ENCODE data around the gene FBXO40. TPM values are rescaled to one million over a fixed set of nuclear protein-coding genes. Genes with fewer than 3 reads are reported as not detected.

FBXO40 gene
- total RNA-seq, 1 experiment from 2014 or later: not detected

DNA sequence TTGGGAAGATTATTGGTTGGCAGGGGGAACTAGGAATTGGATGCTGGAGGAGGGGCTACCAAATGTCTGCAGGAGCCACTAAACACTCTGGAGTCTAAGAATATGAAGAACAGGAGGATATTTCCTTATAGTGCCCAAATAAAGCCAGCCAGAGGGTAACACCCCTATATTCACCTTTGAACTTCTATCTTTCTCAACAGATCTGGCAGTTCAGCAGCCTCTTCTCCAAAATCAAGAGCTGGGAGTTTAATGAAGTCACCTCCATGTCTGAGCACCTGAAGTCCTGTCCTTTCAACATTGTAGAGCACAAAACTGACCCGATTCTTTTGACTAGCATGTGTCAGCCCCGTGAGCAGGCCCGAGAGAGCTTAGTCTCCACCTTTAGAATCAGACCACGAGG, 33.3 kb downstream of the FBXO40 start:
- Histone ChIP-seq H3K27me3 (ENCODE audit: low read length) (peaks cover 15% of the 10 kb centered on the region; the same call in 1 of the 2 replicates), H3K4me1 (ENCODE audit: insufficient read depth, low read length) (no peaks in the 10 kb centered on the region), H3K9me3 (ENCODE audit: low read length) (no peaks in the 10 kb centered on the region), H3K36me3 (ENCODE audit: low read depth, low read length) (no peaks in the 10 kb centered on the region), H4K20me1 (ENCODE audit: low read length) (no peaks in the 10 kb centered on the region), H3K4me3 (ENCODE audit: low read length) (no peak overlapping the region), H3K9ac (ENCODE audit: low read length) (no peak overlapping the region), H3K27ac (ENCODE audit: low read length) (no peak overlapping the region), H3K9me2 (replicated peaks; ENCODE audit: low read length) (no peaks in the 10 kb centered on the region), H2AFZ (ENCODE audit: low read length) (no peak overlapping the region), H3F3A (ENCODE audit: low read length, unreplicated experiment) (no peaks in the 10 kb centered on the region), H3K4me2 (ENCODE audit: low read length) (no peak overlapping the region), H3K79me2 (ENCODE audit: low read length) (no peaks in the 10 kb centered on the region)
- DNase-seq (no peak), ATAC-seq (no peak)
- intact Hi-C loops (cut with micrococcal nuclease): no loop called here
- CTCF ChIA-PET: no interaction called here
- BruUV-seq (replicated peaks): no TSS peak
- no peak for TF ChIP-seq EZH2 (IDR thresholded peaks at IDR 0.05; ENCODE audit: low read length, unreplicated experiment)
- no peak for TF ChIP-seq EZH2phosphoT487 (IDR thresholded peaks at IDR 0.05; ENCODE audit: borderline replicate concordance, low read length)
- no peak for TF ChIP-seq CTCF (conservative IDR thresholded peaks at IDR 0.05; ENCODE audit: low read depth, low read length)
- POLR2A ChIA-PET (ENCODE audit: unreplicated experiment): no interaction called here

DNA sequence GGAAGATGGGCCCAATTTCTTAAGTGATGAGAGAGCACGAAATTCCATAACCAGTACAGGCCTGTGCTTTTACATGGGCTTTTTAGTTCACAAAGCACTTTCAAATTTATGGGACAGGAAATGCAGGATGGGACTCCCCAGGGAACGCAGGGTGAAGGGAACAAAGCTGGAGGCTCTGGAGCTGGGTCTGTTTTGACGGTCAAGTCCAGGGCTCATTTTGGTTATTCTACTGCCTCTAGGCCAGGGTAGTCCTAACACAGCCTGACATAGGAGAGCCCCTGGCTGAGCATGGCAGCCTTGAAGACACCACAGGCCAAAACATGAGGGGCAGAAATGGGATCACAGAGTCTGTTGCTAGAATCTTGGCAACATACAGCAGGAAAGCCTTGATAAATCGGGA, 34.0 kb downstream of the FBXO40 start:
- Histone ChIP-seq H3K4me3 (ENCODE audit: low read length) (no peak overlapping the region), H4K20me1 (ENCODE audit: low read length) (no peaks in the 10 kb centered on the region), H3K36me3 (ENCODE audit: low read depth, low read length) (no peaks in the 10 kb centered on the region), H3K79me2 (ENCODE audit: low read length) (no peaks in the 10 kb centered on the region), H3K4me1 (ENCODE audit: insufficient read depth, low read length) (no peaks in the 10 kb centered on the region), H3K4me2 (ENCODE audit: low read length) (no peak overlapping the region), H3K9me2 (replicated peaks; ENCODE audit: low read length) (no peaks in the 10 kb centered on the region), H3K27ac (ENCODE audit: low read length) (no peak overlapping the region), H3K9me3 (ENCODE audit: low read length) (no peaks in the 10 kb centered on the region), H3F3A (ENCODE audit: low read length, unreplicated experiment) (no peaks in the 10 kb centered on the region), H2AFZ (ENCODE audit: low read length) (no peak overlapping the region), H3K27me3 (ENCODE audit: low read length) (peaks cover 8% of the 10 kb centered on the region; the same call in 1 of the 2 replicates), H3K9ac (ENCODE audit: low read length) (no peak overlapping the region)
- ChIA-PET POLR2A (ENCODE audit: unreplicated experiment) (no interaction called here), CTCF (no interaction called here)
- DNase-seq (no peak), ATAC-seq (no peak)
- TF ChIP-seq EZH2phosphoT487 (IDR thresholded peaks at IDR 0.05; ENCODE audit: borderline replicate concordance, low read length): no peak
- no peak for TF ChIP-seq EZH2 (IDR thresholded peaks at IDR 0.05; ENCODE audit: low read length, unreplicated experiment)
- no peak for TF ChIP-seq CTCF (conservative IDR thresholded peaks at IDR 0.05; ENCODE audit: low read depth, low read length)
- intact Hi-C loops (cut with micrococcal nuclease): no loop called here
- no TSS peak for BruUV-seq (replicated peaks)

DNA sequence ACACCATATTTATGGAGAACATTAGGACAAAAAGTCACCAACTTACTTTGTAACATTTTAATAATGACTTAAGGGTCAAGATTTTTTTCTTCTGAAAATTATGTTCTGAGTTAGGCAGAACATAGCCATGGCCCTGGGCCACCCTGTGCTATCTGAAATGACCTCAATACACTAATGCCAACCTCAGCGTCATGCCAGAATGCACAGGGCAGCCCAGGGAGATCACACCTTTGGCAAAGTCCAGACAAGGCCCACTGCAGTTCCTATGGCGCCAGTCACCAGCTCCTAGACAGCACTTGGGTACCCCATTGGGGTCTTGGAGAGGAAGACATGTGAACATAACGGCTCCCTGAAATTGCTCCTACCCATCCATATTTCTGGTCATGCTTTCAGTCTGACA, 34.4 kb downstream of the FBXO40 start:
- H3K9ac ChIP-seq (ENCODE audit: low read length): no peak overlapping the region
- DNase-seq: no peak
- H3K79me2 ChIP-seq (ENCODE audit: low read length): no peaks in the 10 kb centered on the region
- H2AFZ ChIP-seq (ENCODE audit: low read length): no peak overlapping the region
- H3K36me3 ChIP-seq (ENCODE audit: low read depth, low read length): no peaks in the 10 kb centered on the region
- peaks cover 4% of the 10 kb centered on the region; the same call in 1 of the 2 replicates for H3K27me3 ChIP-seq (ENCODE audit: low read length)
- H3K9me3 ChIP-seq (ENCODE audit: low read length): no peaks in the 10 kb centered on the region
- no peak overlapping the region for H3K4me2 ChIP-seq (ENCODE audit: low read length)
- intact Hi-C loops (cut with micrococcal nuclease): no loop called here
- POLR2A ChIA-PET (ENCODE audit: unreplicated experiment): interaction anchor here (0.5 kb wide), 1 partner anchor 672 kb away, joined by 3 read pairs; no protein-coding TSS in a partner anchor
- no peaks in the 10 kb centered on the region for H3F3A ChIP-seq (ENCODE audit: low read length, unreplicated experiment)
- no peaks in the 10 kb centered on the region for H3K9me2 ChIP-seq (replicated peaks; ENCODE audit: low read length)
- H3K27ac ChIP-seq (ENCODE audit: low read length): no peak overlapping the region
- BruUV-seq (replicated peaks): no TSS peak
- CTCF ChIA-PET: interaction anchor here (0.5 kb wide), 1 partner anchor 21 kb away, joined by 6 read pairs; no protein-coding TSS in a partner anchor
- no peaks in the 10 kb centered on the region for H4K20me1 ChIP-seq (ENCODE audit: low read length)
- TF ChIP-seq EZH2 (IDR thresholded peaks at IDR 0.05; ENCODE audit: low read length, unreplicated experiment) (no peak), EZH2phosphoT487 (IDR thresholded peaks at IDR 0.05; ENCODE audit: borderline replicate concordance, low read length) (no peak), CTCF (conservative IDR thresholded peaks at IDR 0.05; ENCODE audit: low read depth, low read length) (no peak)
- H3K4me3 ChIP-seq (ENCODE audit: low read length): no peak overlapping the region
- no peaks in the 10 kb centered on the region for H3K4me1 ChIP-seq (ENCODE audit: insufficient read depth, low read length)
- no peak for ATAC-seq

All from PC-3 (cell line).